Right renal pelvis (tissue), 4 donors: Measurements from ENCODE around the gene TXNRD2. TPM values are rescaled to one million over a fixed set of nuclear protein-coding genes. Genes with fewer than 3 reads are reported as not detected.

Experiments used
- DNase-seq, 4 donors: peaks; one replicate each; pipeline ENCODE4 v3.0.0-alpha.2; 2013; ENCODE audit warnings: low read depth in 4 of 4, low spot score in 3 of 4, missing footprints in 1 of 4
- polyA plus RNA-seq, 4 donors: library from polyadenylated mRNA; unstranded; fragments of 120-200 nt; gene quantifications; one replicate each; pipeline ENCODE4 v1.2.1, GENCODE V29; 2013; ENCODE audit not compliant: insufficient read length in 4 of 4

Gene TXNRD2
- polyA plus RNA-seq, 4 donors: 23.3 to 28.0 (median 24.4) TPM

- no peak for DNase-seq
Measured at GRCh38 chr22:19981171-19981960, 39.7 kb upstream of the TXNRD2 start.

- DNase-seq: no peak
Measured at GRCh38 chr22:19980766-19981165, 39.1 kb upstream of the TXNRD2 start.

GRCh38 chr22:19979712-19980493 lies 38.3 kb upstream of the TXNRD2 start:
- no peak for DNase-seq

GRCh38 chr22:19978748-19979147 lies 37.1 kb upstream of the TXNRD2 start:
- DNase-seq: no peak

GRCh38 chr22:19977296-19978243 lies 36.0 kb upstream of the TXNRD2 start:
- no peak for DNase-seq

- DNase-seq: no peak
Measured at GRCh38 chr22:19976671-19977070, 35.1 kb upstream of the TXNRD2 start.

GRCh38 chr22:19975707-19976035 lies 34.1 kb upstream of the TXNRD2 start:
- no peak for DNase-seq

GRCh38 chr22:19974935-19975706 lies 33.5 kb upstream of the TXNRD2 start:
- DNase-seq: no peak

GRCh38 chr22:19974268-19974861 lies 32.7 kb upstream of the TXNRD2 start:
- peak in 1 of 4 donors; percentile 54 for DNase-seq

- no peak for DNase-seq
Measured at GRCh38 chr22:19973551-19974267, 32.1 kb upstream of the TXNRD2 start.

- DNase-seq: no peak
Measured at GRCh38 chr22:19972652-19973550, 31.3 kb upstream of the TXNRD2 start.

GRCh38 chr22:19972251-19972650 lies 30.6 kb upstream of the TXNRD2 start:
- no peak for DNase-seq

GRCh38 chr22:19971276-19972124 lies 29.9 kb upstream of the TXNRD2 start:
- no peak for DNase-seq

GRCh38 chr22:19970479-19971275 lies 29.1 kb upstream of the TXNRD2 start:
- DNase-seq: no peak

- no peak for DNase-seq
Measured at GRCh38 chr22:19970031-19970478, 28.4 kb upstream of the TXNRD2 start.
